ENCODE results near the gene ELMO1. TPM values are rescaled to one million over a fixed set of nuclear protein-coding genes. Genes with fewer than 3 reads are reported as not detected.

Gene ELMO1
- total and polyA plus RNA-seq, 2 experiments from 2014 or later: 19.7 to 28.7 TPM

- no peak overlapping the region for H3K4me2 ChIP-seq
- no peak overlapping the region for H3K4me3 ChIP-seq
- no peaks in the 10 kb centered on the region for H3K79me2 ChIP-seq
- no peak for DNase-seq (ENCODE audit: low spot score)
- H3K9me2 ChIP-seq (replicated peaks; ENCODE audit: insufficient read depth): no peaks in the 10 kb centered on the region
- H2AFZ ChIP-seq: no peak overlapping the region
- H4K20me1 ChIP-seq (ENCODE audit: insufficient read depth, poor library complexity, severe bottlenecking): no peaks in the 10 kb centered on the region
- no peaks in the 10 kb centered on the region for H3K9me3 ChIP-seq (ENCODE audit: low read depth)
- no peak overlapping the region for H3K27ac ChIP-seq
- WGBS (ENCODE audit: low lambda C conversion rate, missing lambda C conversion rate): 82% methylated on average over 3 of the region's 3 CpGs
- no peaks in the 10 kb centered on the region for H3K36me3 ChIP-seq (replicated peaks; ENCODE audit: insufficient read depth, low read depth)
- no peaks in the 10 kb centered on the region for H3K4me1 ChIP-seq (ENCODE audit: insufficient read depth)
- TF ChIP-seq EZH2phosphoT487 (IDR thresholded peaks at IDR 0.05; ENCODE audit: low read depth, severe bottlenecking, unreplicated experiment): no peak
- TF ChIP-seq EZH2 (IDR thresholded peaks at IDR 0.05; ENCODE audit: borderline replicate concordance): no peak
- no peak for TF ChIP-seq CTCF (IDR thresholded peaks at IDR 0.05; ENCODE audit: poor library complexity)
- no peaks in the 10 kb centered on the region for H3K27me3 ChIP-seq
Observed at GRCh38 chr7:37277513-37277912, 171.2 kb downstream of the ELMO1 start.

- no peaks in the 10 kb centered on the region for H3K9me3 ChIP-seq (ENCODE audit: low read depth)
- no peak overlapping the region for H3K4me2 ChIP-seq
- no peak overlapping the region for H3K4me3 ChIP-seq
- 68% methylated on average over 5 of the region's 5 CpGs for WGBS (ENCODE audit: low lambda C conversion rate, missing lambda C conversion rate)
- H3K79me2 ChIP-seq: no peaks in the 10 kb centered on the region
- no peaks in the 10 kb centered on the region for H4K20me1 ChIP-seq (ENCODE audit: insufficient read depth, poor library complexity, severe bottlenecking)
- no peak for TF ChIP-seq EZH2phosphoT487 (IDR thresholded peaks at IDR 0.05; ENCODE audit: low read depth, severe bottlenecking, unreplicated experiment)
- no peak overlapping the region for H3K27ac ChIP-seq
- no peaks in the 10 kb centered on the region for H3K9me2 ChIP-seq (replicated peaks; ENCODE audit: insufficient read depth)
- H3K36me3 ChIP-seq (replicated peaks; ENCODE audit: insufficient read depth, low read depth): no peaks in the 10 kb centered on the region
- H3K4me1 ChIP-seq (ENCODE audit: insufficient read depth): no peaks in the 10 kb centered on the region
- no peaks in the 10 kb centered on the region for H3K27me3 ChIP-seq
- DNase-seq (ENCODE audit: low spot score): no peak
- no peak overlapping the region for H2AFZ ChIP-seq
Observed at GRCh38 chr7:37275078-37275710, 173.5 kb downstream of the ELMO1 start.

- Histone ChIP-seq H3K9me3 (ENCODE audit: low read depth) (no peaks in the 10 kb centered on the region), H3K36me3 (replicated peaks; ENCODE audit: insufficient read depth, low read depth) (no peaks in the 10 kb centered on the region), H3K79me2 (no peaks in the 10 kb centered on the region), H4K20me1 (ENCODE audit: insufficient read depth, poor library complexity, severe bottlenecking) (no peaks in the 10 kb centered on the region), H3K9me2 (replicated peaks; ENCODE audit: insufficient read depth) (no peaks in the 10 kb centered on the region), H3K4me1 (ENCODE audit: insufficient read depth) (no peaks in the 10 kb centered on the region), H3K4me3 (no peak overlapping the region), H3K27me3 (no peaks in the 10 kb centered on the region), H3K4me2 (no peak overlapping the region), H2AFZ (no peak overlapping the region), H3K27ac (no peak overlapping the region)
- WGBS (ENCODE audit: low lambda C conversion rate, missing lambda C conversion rate): 76% methylated on average over 2 of the region's 2 CpGs
- no peak for DNase-seq (ENCODE audit: low spot score)
- TF ChIP-seq EZH2 (IDR thresholded peaks at IDR 0.05; ENCODE audit: borderline replicate concordance) (no peak), CTCF (IDR thresholded peaks at IDR 0.05; ENCODE audit: poor library complexity) (no peak), EZH2phosphoT487 (IDR thresholded peaks at IDR 0.05; ENCODE audit: low read depth, severe bottlenecking, unreplicated experiment) (no peak)
Observed at GRCh38 chr7:37273891-37274290, 174.8 kb downstream of the ELMO1 start.

- no peaks in the 10 kb centered on the region for H3K79me2 ChIP-seq
- H3K9me2 ChIP-seq (replicated peaks; ENCODE audit: insufficient read depth): no peaks in the 10 kb centered on the region
- no peak for DNase-seq (ENCODE audit: low spot score)
- no peak overlapping the region for H3K4me3 ChIP-seq
- TF ChIP-seq CTCF (IDR thresholded peaks at IDR 0.05; ENCODE audit: poor library complexity) (no peak), EZH2phosphoT487 (IDR thresholded peaks at IDR 0.05; ENCODE audit: low read depth, severe bottlenecking, unreplicated experiment) (no peak), EZH2 (IDR thresholded peaks at IDR 0.05; ENCODE audit: borderline replicate concordance) (no peak)
- WGBS (ENCODE audit: low lambda C conversion rate, missing lambda C conversion rate): 81% methylated on average over 6 of the region's 6 CpGs
- no peaks in the 10 kb centered on the region for H3K36me3 ChIP-seq (replicated peaks; ENCODE audit: insufficient read depth, low read depth)
- no peak overlapping the region for H3K4me2 ChIP-seq
- H3K27ac ChIP-seq: no peak overlapping the region
- no peaks in the 10 kb centered on the region for H3K27me3 ChIP-seq
- no peaks in the 10 kb centered on the region for H3K4me1 ChIP-seq (ENCODE audit: insufficient read depth)
- H4K20me1 ChIP-seq (ENCODE audit: insufficient read depth, poor library complexity, severe bottlenecking): no peaks in the 10 kb centered on the region
- no peaks in the 10 kb centered on the region for H3K9me3 ChIP-seq (ENCODE audit: low read depth)
- H2AFZ ChIP-seq: no peak overlapping the region
Observed at GRCh38 chr7:37269711-37270508, 178.8 kb downstream of the ELMO1 start.

Data from hepatocyte (in vitro differentiated cells).